ENCODE measurements around the gene DEFB124. TPM values are rescaled to one million over a fixed set of nuclear protein-coding genes. Genes with fewer than 3 reads are reported as not detected.
"Not testable (repeated sequence)": the region's sequence is repeated elsewhere in the genome, so short reads cannot be mapped to it uniquely, and the experiment has no call there.

Gene DEFB124
- total RNA-seq, 1 donor from 2014 or later = not detected

DNA sequence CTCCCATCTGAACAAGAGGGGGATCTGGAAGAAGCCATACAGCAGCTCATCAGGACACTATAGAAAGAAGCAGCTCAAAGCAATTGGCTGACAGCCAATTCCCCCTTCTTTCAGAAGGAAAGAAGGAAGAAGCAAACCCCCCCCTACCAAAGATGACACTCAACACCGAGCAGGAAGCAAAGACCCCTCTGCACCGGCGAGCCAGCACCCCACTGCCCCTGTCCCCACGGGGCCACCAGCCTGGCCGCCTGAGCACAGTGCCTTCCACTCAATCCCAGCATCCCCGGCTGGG lies 1.3 kb upstream of the DEFB124 start:
- H3K36me3 Mint-ChIP-seq (ENCODE audit: low read depth) = no peaks in the 10 kb centered on the region
- H3K9me3 Mint-ChIP-seq = peaks cover 4% of the 10 kb centered on the region
- H3K27me3 Mint-ChIP-seq (ENCODE audit: low read depth) = peaks cover 34% of the 10 kb centered on the region
- H3K27ac Mint-ChIP-seq = no peak overlapping the region
- intact Hi-C loops (cut with micrococcal nuclease) = no loop called here
- H3K4me1 Mint-ChIP-seq (ENCODE audit: low read depth) = peaks cover 6% of the 10 kb centered on the region
- H3K4me3 Mint-ChIP-seq (ENCODE audit: low read depth) = no peak overlapping the region
- DNase-seq (ENCODE audit: low spot score) = no peak

DNA sequence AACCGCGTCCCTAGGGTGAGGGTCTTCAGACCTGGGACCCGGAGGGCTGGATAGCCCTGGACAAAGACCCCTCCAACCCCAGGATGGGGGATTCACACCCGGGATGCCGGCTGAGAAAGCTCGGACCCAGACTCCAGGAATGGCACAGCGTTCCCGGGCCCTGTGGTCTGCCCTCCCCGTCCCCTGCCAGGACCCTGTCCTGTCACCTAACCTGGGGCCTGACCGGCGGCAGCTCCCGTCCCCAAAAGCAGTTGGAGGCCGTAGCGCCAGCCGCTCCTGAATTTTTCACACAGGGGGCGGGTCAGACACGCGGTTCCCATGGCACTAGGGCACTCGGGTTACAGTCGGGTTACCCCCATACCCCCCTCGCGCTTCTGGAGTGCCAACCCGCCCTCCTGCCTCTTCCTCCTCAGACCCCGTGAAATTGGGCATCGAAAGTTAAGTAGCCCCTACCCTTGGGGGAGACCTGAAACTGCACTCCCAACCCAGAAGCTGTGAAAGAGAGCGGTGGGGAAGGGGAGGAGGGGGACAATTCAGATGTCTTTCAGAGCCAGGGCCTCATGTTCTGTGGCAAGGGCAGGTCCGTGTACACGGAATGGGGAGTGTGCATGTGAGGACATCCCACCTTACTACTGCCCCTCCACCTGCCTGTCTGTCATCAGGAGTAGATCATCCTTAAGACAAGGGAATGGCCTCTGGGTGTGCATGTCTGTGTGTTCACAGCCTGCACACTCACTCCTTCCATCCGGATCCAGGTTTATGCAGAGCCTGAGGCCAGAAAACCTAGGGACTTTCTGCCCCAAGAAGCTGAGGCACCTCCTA lies 756 bp upstream of the DEFB124 start:
- intact Hi-C loops (cut with micrococcal nuclease) = no loop called here
- Mint-ChIP-seq H3K4me3 (ENCODE audit: low read depth) (no peak overlapping the region), H3K4me1 (ENCODE audit: low read depth) (peaks cover 6% of the 10 kb centered on the region)

DNA sequence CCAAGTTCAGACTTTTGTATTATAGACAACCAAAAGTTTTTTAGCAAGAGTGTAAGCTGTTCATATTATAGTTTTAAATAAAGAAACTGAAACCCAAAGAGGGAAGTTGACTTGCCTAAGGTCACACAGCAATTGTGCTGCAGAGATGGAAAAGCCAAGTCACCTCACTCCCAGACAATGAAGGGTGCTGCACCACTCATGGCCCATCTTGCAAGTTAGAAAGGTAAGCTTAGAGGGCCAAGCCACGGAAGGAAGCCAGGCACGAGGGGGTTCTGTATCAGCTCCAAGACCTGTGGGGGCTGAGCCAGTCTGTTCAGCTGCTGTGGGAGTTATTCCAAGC lies 860 bp downstream of the DEFB124 start:
- Mint-ChIP-seq H3K4me1 (ENCODE audit: low read depth) (peaks cover 6% of the 10 kb centered on the region), H3K4me3 (ENCODE audit: low read depth) (no peak overlapping the region), H3K9me3 (peaks cover 4% of the 10 kb centered on the region), H3K36me3 (ENCODE audit: low read depth) (no peaks in the 10 kb centered on the region), H3K27ac (no peak overlapping the region), H3K27me3 (ENCODE audit: low read depth) (peaks cover 34% of the 10 kb centered on the region)
- DNase-seq (ENCODE audit: low spot score) = no peak
- intact Hi-C loops (cut with micrococcal nuclease) = no loop called here

More for the DNA sequence above, 756 bp upstream of the DEFB124 start:
- H3K27ac Mint-ChIP-seq = no peak overlapping the region
- H3K36me3 Mint-ChIP-seq (ENCODE audit: low read depth) = no peaks in the 10 kb centered on the region
- H3K27me3 Mint-ChIP-seq (ENCODE audit: low read depth) = peaks cover 34% of the 10 kb centered on the region
- no peak for DNase-seq (ENCODE audit: low spot score)
- peaks cover 4% of the 10 kb centered on the region for H3K9me3 Mint-ChIP-seq

DNA sequence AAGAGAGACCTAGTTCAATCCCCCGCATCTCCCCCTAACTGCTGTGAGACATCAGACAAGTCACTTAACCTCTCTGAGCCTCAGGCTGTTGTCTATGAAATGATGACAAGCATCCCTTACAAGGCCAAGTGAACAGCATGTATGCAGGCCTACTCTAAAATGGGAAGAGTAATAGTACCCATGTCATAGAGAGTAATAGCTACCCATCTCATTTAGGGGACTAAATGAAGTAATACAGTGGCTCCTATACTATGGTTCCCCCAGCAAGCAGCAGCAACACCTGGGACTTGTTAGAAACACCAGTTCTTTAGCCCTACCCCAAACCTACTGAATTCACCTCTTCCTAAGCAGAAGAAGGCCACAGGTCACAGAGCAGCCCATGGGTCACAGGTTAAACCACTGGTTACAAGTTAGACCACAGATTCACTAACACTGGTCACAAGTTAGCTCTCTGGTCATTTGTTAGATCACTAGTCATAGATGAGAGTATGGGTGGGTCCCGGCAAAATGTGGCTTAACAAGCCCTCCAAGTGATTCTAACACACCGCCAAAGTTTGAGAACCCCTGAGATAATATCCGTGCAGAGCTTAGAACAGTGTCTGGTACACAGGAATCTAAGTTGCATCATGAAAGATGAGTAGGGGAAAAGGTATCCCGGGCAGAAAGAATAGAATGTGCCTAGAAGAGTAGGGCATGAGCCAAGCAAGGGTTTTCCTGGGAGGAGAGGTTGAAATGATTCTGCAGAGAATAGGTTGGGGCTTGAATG lies 1.4 kb downstream of the DEFB124 start:
- H3K4me3 Mint-ChIP-seq (ENCODE audit: low read depth) = no peak overlapping the region
- peaks cover 4% of the 10 kb centered on the region for H3K9me3 Mint-ChIP-seq
- no peaks in the 10 kb centered on the region for H3K36me3 Mint-ChIP-seq (ENCODE audit: low read depth)
- peaks cover 6% of the 10 kb centered on the region for H3K4me1 Mint-ChIP-seq (ENCODE audit: low read depth)
- no peak overlapping the region for H3K27ac Mint-ChIP-seq
- no peak for DNase-seq (ENCODE audit: low spot score)
- peaks cover 34% of the 10 kb centered on the region for H3K27me3 Mint-ChIP-seq (ENCODE audit: low read depth)
- intact Hi-C loops (cut with micrococcal nuclease) = no loop called here

DNA sequence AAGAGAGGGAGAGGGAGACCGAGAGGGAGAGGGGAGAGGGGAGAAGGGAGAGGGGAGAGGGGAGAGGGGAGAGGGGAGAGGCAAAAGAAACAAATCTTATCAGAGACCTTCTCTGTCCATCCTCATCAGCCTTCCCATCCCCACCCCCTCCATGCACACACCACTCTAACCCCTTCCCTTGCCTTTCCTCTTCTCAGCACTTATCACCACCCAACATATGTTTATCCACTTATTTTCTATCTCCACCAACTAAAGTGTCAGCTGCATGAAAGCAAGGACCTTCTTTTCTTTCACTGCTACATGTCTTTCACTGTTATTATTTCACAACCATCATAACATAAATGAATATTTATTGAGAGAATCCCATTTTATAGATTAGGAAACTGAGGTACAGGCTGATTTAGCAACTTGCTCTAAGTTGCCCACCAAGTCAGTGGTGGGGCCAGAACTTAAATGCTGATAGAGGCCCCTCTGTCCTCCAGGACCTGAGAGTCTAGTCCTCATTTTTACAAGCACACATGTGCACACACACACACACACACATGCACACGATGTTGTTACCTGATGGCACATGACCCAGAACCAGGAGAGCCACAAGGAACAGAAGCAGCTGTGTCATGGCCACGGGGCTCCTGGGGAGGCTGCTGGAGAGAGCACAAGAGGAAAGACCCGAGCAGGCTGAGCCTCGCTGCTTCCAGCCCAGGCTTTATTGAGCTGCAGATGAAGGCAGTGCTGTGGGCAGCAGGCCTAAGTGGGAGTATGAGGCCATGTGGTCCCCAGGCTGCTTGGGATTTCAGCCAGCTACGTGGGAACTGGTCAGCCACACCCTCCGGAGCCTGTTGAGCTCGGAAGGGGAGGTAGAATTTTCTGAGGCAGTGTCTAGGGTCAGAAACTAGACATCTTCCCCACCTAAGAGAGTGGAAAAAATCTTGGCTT lies 2.3 kb downstream of the DEFB124 start:
- H3K27ac Mint-ChIP-seq = no peak overlapping the region
- peaks cover 6% of the 10 kb centered on the region for H3K4me1 Mint-ChIP-seq (ENCODE audit: low read depth)
- H3K4me3 Mint-ChIP-seq (ENCODE audit: low read depth) = no peak overlapping the region
- intact Hi-C loops (cut with micrococcal nuclease) = no loop called here
- no peaks in the 10 kb centered on the region for H3K36me3 Mint-ChIP-seq (ENCODE audit: low read depth)
- H3K27me3 Mint-ChIP-seq (ENCODE audit: low read depth) = peaks cover 30% of the 10 kb centered on the region
- peaks cover 4% of the 10 kb centered on the region for H3K9me3 Mint-ChIP-seq
- no peak for DNase-seq (ENCODE audit: low spot score)

- H3K4me3 Mint-ChIP-seq (ENCODE audit: low read depth); H3K9me3 Mint-ChIP-seq; H3K36me3 Mint-ChIP-seq (ENCODE audit: low read depth); DNase-seq (ENCODE audit: low spot score); H3K27ac Mint-ChIP-seq; intact Hi-C loops (cut with micrococcal nuclease); H3K4me1 Mint-ChIP-seq (ENCODE audit: low read depth): not testable (repeated sequence)
- peaks cover 17% of the 10 kb centered on the region for H3K27me3 Mint-ChIP-seq (ENCODE audit: low read depth)
Measured at GRCh38 chr20:31470946-31471345, 4.0 kb downstream of the DEFB124 start.

- intact Hi-C loops (cut with micrococcal nuclease) = no loop called here
- no peak for DNase-seq (ENCODE audit: low spot score)
- Mint-ChIP-seq H3K27me3 (ENCODE audit: low read depth) (peaks cover 4% of the 10 kb centered on the region), H3K27ac (no peak overlapping the region), H3K36me3 (ENCODE audit: low read depth) (no peaks in the 10 kb centered on the region), H3K4me1 (ENCODE audit: low read depth) (no peaks in the 10 kb centered on the region), H3K9me3 (no peaks in the 10 kb centered on the region), H3K4me3 (ENCODE audit: low read depth) (no peak overlapping the region)
Measured at GRCh38 chr20:31454361-31454760, 20.6 kb downstream of the DEFB124 start.

GRCh38 chr20:31452575-31452974 lies 22.4 kb downstream of the DEFB124 start:
- Mint-ChIP-seq H3K27me3 (ENCODE audit: low read depth) (no peaks in the 10 kb centered on the region), H3K4me3 (ENCODE audit: low read depth) (no peak overlapping the region), H3K9me3 (no peaks in the 10 kb centered on the region), H3K4me1 (ENCODE audit: low read depth) (no peaks in the 10 kb centered on the region), H3K36me3 (ENCODE audit: low read depth) (no peaks in the 10 kb centered on the region), H3K27ac (no peak overlapping the region)
- no peak for DNase-seq (ENCODE audit: low spot score)
- intact Hi-C loops (cut with micrococcal nuclease) = no loop called here

DNA sequence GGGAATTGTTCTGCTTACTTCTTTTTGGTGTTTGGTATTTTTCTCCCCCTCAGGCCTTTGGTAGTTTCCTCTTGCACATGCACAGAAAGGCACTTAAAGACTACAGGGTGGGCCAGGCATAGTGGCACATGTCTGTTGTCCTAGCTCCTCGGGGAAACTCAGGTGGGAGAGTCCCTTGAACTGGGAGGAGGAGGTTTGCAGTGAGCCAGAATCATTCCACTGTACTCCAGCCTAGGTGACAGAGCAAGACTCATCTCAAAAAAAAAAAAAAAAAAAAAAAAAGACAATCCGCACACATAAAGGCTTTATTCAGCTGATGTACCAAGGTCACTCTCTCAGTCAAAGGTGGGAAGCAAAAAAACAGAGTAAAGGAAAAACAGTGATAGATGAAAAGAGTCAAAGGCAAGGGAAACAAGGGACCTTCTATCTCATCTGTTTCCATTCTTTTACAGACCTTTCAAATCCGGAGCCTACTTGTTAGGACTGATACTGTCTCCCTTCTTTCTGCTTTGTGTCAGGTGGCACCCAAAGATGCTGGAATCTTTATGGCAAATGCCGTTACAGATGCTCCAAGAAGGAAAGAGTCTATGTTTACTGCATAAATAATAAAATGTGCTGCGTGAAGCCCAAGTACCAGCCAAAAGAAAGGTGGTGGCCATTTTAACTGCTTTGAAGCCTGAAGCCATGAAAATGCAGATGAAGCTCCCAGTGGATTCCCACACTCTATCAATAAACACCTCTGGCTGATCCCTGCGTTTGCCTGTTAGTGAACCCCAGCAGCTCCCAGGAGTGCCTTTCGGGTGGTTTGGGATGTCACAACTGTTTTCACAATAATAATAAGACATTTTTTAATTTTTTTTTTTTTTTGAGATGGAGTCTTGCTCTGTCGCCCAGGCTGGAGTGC lies 25.2 kb downstream of the DEFB124 start:
- no peak for DNase-seq (ENCODE audit: low spot score)
- Mint-ChIP-seq H3K4me1 (ENCODE audit: low read depth) (no peaks in the 10 kb centered on the region), H3K9me3 (no peaks in the 10 kb centered on the region), H3K27ac (no peak overlapping the region), H3K36me3 (ENCODE audit: low read depth) (no peaks in the 10 kb centered on the region), H3K4me3 (ENCODE audit: low read depth) (no peak overlapping the region), H3K27me3 (ENCODE audit: low read depth) (no peaks in the 10 kb centered on the region)
- intact Hi-C loops (cut with micrococcal nuclease) = no loop called here

DNA sequence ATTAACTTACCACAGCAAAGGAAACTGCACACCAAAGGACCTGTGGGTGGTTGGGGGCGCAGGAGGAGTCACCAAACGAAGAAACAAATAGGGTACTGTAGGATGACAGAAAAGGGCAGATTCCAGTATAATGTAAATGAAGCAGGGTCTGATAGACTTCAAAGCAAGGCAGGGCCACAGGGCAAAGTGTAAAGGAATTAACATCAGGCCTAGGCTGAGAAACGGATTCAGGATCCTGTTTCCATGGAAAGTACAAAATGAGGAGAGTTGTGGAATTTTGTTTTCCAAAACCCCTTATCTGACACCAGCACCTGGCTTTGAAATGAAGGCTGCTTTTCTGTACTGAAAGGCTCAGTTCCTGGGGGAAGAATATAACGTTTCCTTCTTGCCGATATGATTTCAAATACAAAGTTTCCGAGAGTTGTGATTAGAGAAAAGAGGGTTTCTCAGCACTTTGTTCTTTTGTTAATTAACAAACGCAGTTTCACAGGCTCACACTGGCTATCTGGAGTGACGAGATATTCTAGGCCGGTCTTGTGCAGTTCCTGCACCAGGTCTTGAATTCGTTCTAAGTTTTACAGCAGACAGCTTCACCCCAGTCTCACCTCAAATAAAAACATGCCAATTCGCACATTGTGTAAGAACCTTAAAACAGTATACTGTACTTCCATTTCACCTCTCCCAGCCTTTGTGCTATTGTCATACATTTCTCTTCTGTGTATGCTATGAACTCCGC lies 28.7 kb downstream of the DEFB124 start:
- Mint-ChIP-seq H3K4me1 (ENCODE audit: low read depth) (no peaks in the 10 kb centered on the region), H3K36me3 (ENCODE audit: low read depth) (no peaks in the 10 kb centered on the region), H3K4me3 (ENCODE audit: low read depth) (no peak overlapping the region), H3K27ac (no peak overlapping the region), H3K27me3 (ENCODE audit: low read depth) (no peaks in the 10 kb centered on the region), H3K9me3 (no peaks in the 10 kb centered on the region)
- DNase-seq (ENCODE audit: low spot score) = no peak
- intact Hi-C loops (cut with micrococcal nuclease) = no loop called here

GRCh38 chr20:31440012-31440659 lies 34.8 kb downstream of the DEFB124 start, which contains the start of gene DEFB123:
Gene DEFB123, plus strand, starts transcription at chr20:31440632. Its CDS starts 67 bp downstream, at chr20:31440699.
- Mint-ChIP-seq H3K27ac (no peak within 1 kb of the TSS), H3K4me1 (ENCODE audit: low read depth) (no peaks in the 10 kb centered on the region), H3K4me3 (ENCODE audit: low read depth) (no peak within 1 kb of the TSS), H3K27me3 (ENCODE audit: low read depth) (no peaks in the 10 kb centered on the region), H3K9me3 (no peaks in the 10 kb centered on the region), H3K36me3 (ENCODE audit: low read depth) (no peaks in the 10 kb centered on the region)
- no peak for DNase-seq (ENCODE audit: low spot score)
- intact Hi-C loops (cut with micrococcal nuclease) = no loop called here
